GM23338 (cell line): Measurements from ENCODE around the gene SLC7A5.
"Not testable (repeated sequence)": the region's sequence is repeated elsewhere in the genome, so short reads cannot be mapped to it uniquely, and the experiment has no call there.

Experiments
- CREB1 ChIP-seq: fragments of 250-450 bp; sonication (Bioruptor Pico); IDR thresholded peaks from 2 replicates; pipeline ENCODE4 v1.5.0; 2020; ENCODE audit warnings: low read depth, mild to moderate bottlenecking, moderate library complexity
- EZH2 ChIP-seq: fragments of 200-600 bp; sonication (generic); IDR thresholded peaks from one replicate; pipeline ENCODE4 v1.8.0; 2017; ENCODE audit warnings: antibody characterized with exemption, mild to moderate bottlenecking, low read depth; ENCODE audit not compliant: unreplicated experiment
- EZH2phosphoT487 ChIP-seq: fragments of 200-600 bp; sonication (generic); IDR thresholded peaks from one replicate; pipeline ENCODE4 v1.8.1; 2018; ENCODE audit warnings: antibody characterized with exemption; ENCODE audit not compliant: unreplicated experiment
- JUNB ChIP-seq: IDR thresholded peaks from one replicate; pipeline ENCODE4 v1.6.1; 2016; ENCODE audit warnings: antibody characterized with exemption; ENCODE audit not compliant: unreplicated experiment
- NANOG ChIP-seq: IDR thresholded peaks from 2 replicates; pipeline ENCODE4 v1.6.1; 2016; ENCODE audit warnings: antibody characterized with exemption, borderline replicate concordance
- POLR2AphosphoS5 ChIP-seq: IDR thresholded peaks from 2 replicates; pipeline ENCODE4 v1.6.1; 2016; ENCODE audit warnings: antibody characterized with exemption, low read depth
- STAT1 ChIP-seq: IDR thresholded peaks from one replicate; pipeline ENCODE4 v1.6.1; 2016; ENCODE audit warnings: antibody characterized with exemption; ENCODE audit not compliant: unreplicated experiment
- ZNF114 ChIP-seq: fragments of 250-450 bp; sonication (Bioruptor Pico); IDR thresholded peaks from 2 replicates; pipeline ENCODE4 v1.5.0; 2020; ENCODE audit warnings: mild to moderate bottlenecking, moderate library complexity
- ZNF331 ChIP-seq: fragments of 250-450 bp; sonication (Bioruptor Pico); IDR thresholded peaks from 2 replicates; pipeline ENCODE4 v1.5.0; 2020; ENCODE audit warnings: low read depth, mild to moderate bottlenecking, moderate library complexity
- TF ChIP-seq, protein P1 (sequence below), 2 experiments: fragments of 200-600 bp in 1 of 2; sonication (generic) in 1 of 2; conservative IDR thresholded peaks; 2 replicates each; pipeline versions ENCODE4 v1.5.1 to v1.6.1; 2016 to 2017; ENCODE audit warnings: antibody characterized with exemption in 2 of 2, low read depth in 2 of 2, mild to moderate bottlenecking in 2 of 2, moderate library complexity in 1 of 2
- TF ChIP-seq, protein P2 (sequence below): IDR thresholded peaks from one replicate; pipeline ENCODE4 v1.6.1; 2018; ENCODE audit warnings: antibody characterized with exemption; ENCODE audit not compliant: unreplicated experiment
- TF ChIP-seq, protein P3 (sequence below): IDR thresholded peaks from 2 replicates; pipeline ENCODE4 v1.6.1; 2016; ENCODE audit warnings: antibody characterized with exemption
- TF ChIP-seq, protein P4 (sequence below): fragments of 250-450 bp; sonication (Bioruptor Pico); IDR thresholded peaks from 2 replicates; pipeline ENCODE4 v1.5.0; 2020; ENCODE audit warnings: mild to moderate bottlenecking, moderate library complexity

DNA sequence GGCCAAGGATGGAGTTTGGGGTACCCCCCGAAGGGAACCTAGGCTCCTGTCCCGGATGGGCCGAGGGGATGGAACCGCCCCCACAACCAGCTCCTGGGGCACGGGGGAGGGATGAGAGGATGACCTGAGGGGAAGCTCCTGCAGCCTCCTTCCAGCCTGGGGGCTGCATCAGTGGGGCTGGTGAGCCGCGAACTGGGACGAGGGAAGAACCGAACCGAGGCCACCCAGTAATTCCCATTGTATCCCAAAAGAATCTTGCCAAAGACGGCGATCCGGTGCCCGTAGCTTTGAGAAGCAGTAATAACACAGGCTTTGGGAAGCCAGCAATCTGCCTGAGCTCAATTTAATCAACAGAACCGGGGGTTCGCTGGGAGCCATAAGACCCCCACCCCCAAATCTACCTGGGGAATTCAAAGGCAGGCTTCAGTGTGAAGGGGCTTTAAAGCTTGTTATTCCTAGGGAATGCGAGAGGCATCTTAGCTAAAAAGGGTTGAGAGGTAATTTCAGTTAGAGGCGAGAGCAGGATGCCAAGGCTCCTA is 641 bp upstream of the SLC7A5 start:
- TF ChIP-seq, protein P1, sequence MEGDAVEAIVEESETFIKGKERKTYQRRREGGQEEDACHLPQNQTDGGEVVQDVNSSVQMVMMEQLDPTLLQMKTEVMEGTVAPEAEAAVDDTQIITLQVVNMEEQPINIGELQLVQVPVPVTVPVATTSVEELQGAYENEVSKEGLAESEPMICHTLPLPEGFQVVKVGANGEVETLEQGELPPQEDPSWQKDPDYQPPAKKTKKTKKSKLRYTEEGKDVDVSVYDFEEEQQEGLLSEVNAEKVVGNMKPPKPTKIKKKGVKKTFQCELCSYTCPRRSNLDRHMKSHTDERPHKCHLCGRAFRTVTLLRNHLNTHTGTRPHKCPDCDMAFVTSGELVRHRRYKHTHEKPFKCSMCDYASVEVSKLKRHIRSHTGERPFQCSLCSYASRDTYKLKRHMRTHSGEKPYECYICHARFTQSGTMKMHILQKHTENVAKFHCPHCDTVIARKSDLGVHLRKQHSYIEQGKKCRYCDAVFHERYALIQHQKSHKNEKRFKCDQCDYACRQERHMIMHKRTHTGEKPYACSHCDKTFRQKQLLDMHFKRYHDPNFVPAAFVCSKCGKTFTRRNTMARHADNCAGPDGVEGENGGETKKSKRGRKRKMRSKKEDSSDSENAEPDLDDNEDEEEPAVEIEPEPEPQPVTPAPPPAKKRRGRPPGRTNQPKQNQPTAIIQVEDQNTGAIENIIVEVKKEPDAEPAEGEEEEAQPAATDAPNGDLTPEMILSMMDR (conservative IDR thresholded peaks at IDR 0.05; ENCODE audit: low read depth in 2 of 2), result not testable (repeated sequence)
- not testable (repeated sequence) for TF ChIP-seq EZH2; CREB1 (CRISPR knock-in tag); JUNB; ZNF114 (CRISPR knock-in tag); EZH2phosphoT487; ZNF331; STAT1; NANOG
- peak; percentile 27; the same call in 1 of the 2 replicates for TF ChIP-seq POLR2AphosphoS5
- TF ChIP-seq, protein P2, sequence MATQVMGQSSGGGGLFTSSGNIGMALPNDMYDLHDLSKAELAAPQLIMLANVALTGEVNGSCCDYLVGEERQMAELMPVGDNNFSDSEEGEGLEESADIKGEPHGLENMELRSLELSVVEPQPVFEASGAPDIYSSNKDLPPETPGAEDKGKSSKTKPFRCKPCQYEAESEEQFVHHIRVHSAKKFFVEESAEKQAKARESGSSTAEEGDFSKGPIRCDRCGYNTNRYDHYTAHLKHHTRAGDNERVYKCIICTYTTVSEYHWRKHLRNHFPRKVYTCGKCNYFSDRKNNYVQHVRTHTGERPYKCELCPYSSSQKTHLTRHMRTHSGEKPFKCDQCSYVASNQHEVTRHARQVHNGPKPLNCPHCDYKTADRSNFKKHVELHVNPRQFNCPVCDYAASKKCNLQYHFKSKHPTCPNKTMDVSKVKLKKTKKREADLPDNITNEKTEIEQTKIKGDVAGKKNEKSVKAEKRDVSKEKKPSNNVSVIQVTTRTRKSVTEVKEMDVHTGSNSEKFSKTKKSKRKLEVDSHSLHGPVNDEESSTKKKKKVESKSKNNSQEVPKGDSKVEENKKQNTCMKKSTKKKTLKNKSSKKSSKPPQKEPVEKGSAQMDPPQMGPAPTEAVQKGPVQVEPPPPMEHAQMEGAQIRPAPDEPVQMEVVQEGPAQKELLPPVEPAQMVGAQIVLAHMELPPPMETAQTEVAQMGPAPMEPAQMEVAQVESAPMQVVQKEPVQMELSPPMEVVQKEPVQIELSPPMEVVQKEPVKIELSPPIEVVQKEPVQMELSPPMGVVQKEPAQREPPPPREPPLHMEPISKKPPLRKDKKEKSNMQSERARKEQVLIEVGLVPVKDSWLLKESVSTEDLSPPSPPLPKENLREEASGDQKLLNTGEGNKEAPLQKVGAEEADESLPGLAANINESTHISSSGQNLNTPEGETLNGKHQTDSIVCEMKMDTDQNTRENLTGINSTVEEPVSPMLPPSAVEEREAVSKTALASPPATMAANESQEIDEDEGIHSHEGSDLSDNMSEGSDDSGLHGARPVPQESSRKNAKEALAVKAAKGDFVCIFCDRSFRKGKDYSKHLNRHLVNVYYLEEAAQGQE, result not testable (repeated sequence)
- TF ChIP-seq, protein P3, sequence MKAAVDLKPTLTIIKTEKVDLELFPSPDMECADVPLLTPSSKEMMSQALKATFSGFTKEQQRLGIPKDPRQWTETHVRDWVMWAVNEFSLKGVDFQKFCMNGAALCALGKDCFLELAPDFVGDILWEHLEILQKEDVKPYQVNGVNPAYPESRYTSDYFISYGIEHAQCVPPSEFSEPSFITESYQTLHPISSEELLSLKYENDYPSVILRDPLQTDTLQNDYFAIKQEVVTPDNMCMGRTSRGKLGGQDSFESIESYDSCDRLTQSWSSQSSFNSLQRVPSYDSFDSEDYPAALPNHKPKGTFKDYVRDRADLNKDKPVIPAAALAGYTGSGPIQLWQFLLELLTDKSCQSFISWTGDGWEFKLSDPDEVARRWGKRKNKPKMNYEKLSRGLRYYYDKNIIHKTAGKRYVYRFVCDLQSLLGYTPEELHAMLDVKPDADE, result not testable (repeated sequence)
- TF ChIP-seq, protein P4, sequence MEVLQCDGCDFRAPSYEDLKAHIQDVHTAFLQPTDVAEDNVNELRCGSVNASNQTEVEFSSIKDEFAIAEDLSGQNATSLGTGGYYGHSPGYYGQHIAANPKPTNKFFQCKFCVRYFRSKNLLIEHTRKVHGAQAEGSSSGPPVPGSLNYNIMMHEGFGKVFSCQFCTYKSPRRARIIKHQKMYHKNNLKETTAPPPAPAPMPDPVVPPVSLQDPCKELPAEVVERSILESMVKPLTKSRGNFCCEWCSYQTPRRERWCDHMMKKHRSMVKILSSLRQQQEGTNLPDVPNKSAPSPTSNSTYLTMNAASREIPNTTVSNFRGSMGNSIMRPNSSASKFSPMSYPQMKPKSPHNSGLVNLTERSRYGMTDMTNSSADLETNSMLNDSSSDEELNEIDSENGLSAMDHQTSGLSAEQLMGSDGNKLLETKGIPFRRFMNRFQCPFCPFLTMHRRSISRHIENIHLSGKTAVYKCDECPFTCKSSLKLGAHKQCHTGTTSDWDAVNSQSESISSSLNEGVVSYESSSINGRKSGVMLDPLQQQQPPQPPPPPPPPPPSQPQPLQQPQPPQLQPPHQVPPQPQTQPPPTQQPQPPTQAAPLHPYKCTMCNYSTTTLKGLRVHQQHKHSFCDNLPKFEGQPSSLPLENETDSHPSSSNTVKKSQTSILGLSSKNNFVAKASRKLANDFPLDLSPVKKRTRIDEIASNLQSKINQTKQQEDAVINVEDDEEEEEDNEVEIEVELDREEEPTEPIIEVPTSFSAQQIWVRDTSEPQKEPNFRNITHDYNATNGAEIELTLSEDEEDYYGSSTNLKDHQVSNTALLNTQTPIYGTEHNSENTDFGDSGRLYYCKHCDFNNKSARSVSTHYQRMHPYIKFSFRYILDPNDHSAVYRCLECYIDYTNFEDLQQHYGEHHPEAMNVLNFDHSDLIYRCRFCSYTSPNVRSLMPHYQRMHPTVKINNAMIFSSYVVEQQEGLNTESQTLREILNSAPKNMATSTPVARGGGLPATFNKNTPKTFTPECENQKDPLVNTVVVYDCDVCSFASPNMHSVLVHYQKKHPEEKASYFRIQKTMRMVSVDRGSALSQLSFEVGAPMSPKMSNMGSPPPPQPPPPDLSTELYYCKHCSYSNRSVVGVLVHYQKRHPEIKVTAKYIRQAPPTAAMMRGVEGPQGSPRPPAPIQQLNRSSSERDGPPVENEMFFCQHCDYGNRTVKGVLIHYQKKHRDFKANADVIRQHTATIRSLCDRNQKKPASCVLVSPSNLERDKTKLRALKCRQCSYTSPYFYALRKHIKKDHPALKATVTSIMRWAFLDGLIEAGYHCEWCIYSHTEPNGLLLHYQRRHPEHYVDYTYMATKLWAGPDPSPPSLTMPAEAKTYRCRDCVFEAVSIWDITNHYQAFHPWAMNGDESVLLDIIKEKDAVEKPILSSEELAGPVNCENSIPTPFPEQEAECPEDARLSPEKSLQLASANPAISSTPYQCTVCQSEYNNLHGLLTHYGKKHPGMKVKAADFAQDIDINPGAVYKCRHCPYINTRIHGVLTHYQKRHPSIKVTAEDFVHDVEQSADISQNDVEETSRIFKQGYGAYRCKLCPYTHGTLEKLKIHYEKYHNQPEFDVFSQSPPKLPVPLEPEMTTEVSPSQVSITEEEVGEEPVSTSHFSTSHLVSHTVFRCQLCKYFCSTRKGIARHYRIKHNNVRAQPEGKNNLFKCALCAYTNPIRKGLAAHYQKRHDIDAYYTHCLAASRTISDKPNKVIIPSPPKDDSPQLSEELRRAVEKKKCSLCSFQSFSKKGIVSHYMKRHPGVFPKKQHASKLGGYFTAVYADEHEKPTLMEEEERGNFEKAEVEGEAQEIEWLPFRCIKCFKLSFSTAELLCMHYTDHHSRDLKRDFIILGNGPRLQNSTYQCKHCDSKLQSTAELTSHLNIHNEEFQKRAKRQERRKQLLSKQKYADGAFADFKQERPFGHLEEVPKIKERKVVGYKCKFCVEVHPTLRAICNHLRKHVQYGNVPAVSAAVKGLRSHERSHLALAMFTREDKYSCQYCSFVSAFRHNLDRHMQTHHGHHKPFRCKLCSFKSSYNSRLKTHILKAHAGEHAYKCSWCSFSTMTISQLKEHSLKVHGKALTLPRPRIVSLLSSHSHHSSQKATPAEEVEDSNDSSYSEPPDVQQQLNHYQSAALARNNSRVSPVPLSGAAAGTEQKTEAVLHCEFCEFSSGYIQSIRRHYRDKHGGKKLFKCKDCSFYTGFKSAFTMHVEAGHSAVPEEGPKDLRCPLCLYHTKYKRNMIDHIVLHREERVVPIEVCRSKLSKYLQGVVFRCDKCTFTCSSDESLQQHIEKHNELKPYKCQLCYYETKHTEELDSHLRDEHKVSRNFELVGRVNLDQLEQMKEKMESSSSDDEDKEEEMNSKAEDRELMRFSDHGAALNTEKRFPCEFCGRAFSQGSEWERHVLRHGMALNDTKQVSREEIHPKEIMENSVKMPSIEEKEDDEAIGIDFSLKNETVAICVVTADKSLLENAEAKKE, result not testable (repeated sequence)
